Panc1 (cell line): ENCODE data around the gene SESN2. TPM values are rescaled to one million over a fixed set of nuclear protein-coding genes. Genes with fewer than 3 reads are reported as not detected.

Experiments used
- ATAC-seq: fragments of 200-7000 bp; cut with Tn5 transposase; 2 replicates; pipeline ENCODE4 v1.9.1; 2020; ENCODE audit warnings: mild to moderate bottlenecking, moderate library complexity
- BruUV-seq: library from RNA; stranded (reverse); fragments of 400-500 nt; replicated peaks from 2 replicates; lab custom pipeline; 2021; lab: Mats Ljungman, UMichigan
- CTCF ChIA-PET: fragments of 300-600 bp; sonication (Branson Sonifier 250); formaldehyde crosslinking; loops from one replicate; lab custom pipeline; 2022; ENCODE audit warnings: antibody characterized with exemption; lab: Charles Lee
- POLR2A ChIA-PET: fragments of 300-600 bp; sonication (Branson Sonifier 250); formaldehyde crosslinking; loops from one replicate; lab custom pipeline; 2022; ENCODE audit warnings: antibody characterized with exemption; lab: Charles Lee
- DNase-seq: peaks from one replicate; pipeline ENCODE4 v3.0.0-alpha.2; 2010; ENCODE audit warnings: low read depth, low spot score
- H3K27ac ChIP-seq: 2 replicates; pipeline ENCODE4 v1.5.1; 2011; ENCODE audit warnings: mild to moderate bottlenecking, low read length, inconsistent platforms
- H3K27me3 ChIP-seq: fragments of 200-500 bp; sonication (Bioruptor generic); 2 replicates; pipeline ENCODE4 v1.6.0; 2014; ENCODE audit warnings: low read length, inconsistent platforms; ENCODE audit not compliant: control insufficient read depth, insufficient read depth
- H3K36me3 ChIP-seq: fragments of 200-500 bp; sonication (Bioruptor generic); 2 replicates; pipeline ENCODE4 v1.5.1; 2014; ENCODE audit warnings: inconsistent platforms, mild to moderate bottlenecking, low read length, moderate library complexity; ENCODE audit not compliant: control insufficient read depth, insufficient read depth
- H3K4me1 ChIP-seq: 2 replicates; pipeline ENCODE4 v1.5.1; 2011; ENCODE audit warnings: inconsistent platforms, mild to moderate bottlenecking, low read length, moderate library complexity; ENCODE audit not compliant: control insufficient read depth, insufficient read depth
- H3K4me3 ChIP-seq, 2 experiments: 2 replicates each; pipeline ENCODE4 v1.5.1; 2011 to 2012; ENCODE audit warnings: low read depth in 2 of 2, low read length in 2 of 2, mild to moderate bottlenecking in 2 of 2, inconsistent platforms in 1 of 2, moderate library complexity in 1 of 2
- H3K9me3 ChIP-seq: fragments of 200-500 bp; sonication (Bioruptor generic); 2 replicates; pipeline ENCODE4 v1.5.1; 2014; ENCODE audit warnings: low read depth, mild to moderate bottlenecking, inconsistent platforms, low read length, moderate library complexity; ENCODE audit not compliant: control insufficient read depth, insufficient read depth
- POLR2AphosphoS5 ChIP-seq: IDR thresholded peaks from 2 replicates; pipeline ENCODE4 v1.6.1; 2012; ENCODE audit warnings: mild to moderate bottlenecking, low read depth, low read length, moderate library complexity
- REST ChIP-seq, 2 experiments: IDR thresholded peaks; 2 replicates each; pipeline ENCODE4 v1.6.1; 2011 to 2012; ENCODE audit warnings: low read depth in 2 of 2, control low read depth in 1 of 2, low read length in 1 of 2, mild to moderate bottlenecking in 1 of 2, moderate library complexity in 1 of 2; ENCODE audit not compliant: insufficient read depth in 1 of 2
- SIN3A ChIP-seq: IDR thresholded peaks from 2 replicates; pipeline ENCODE4 v1.6.1; 2012; ENCODE audit warnings: low read depth, mild to moderate bottlenecking, low read length, moderate library complexity, borderline replicate concordance; ENCODE audit not compliant: insufficient read depth
- TCF7L2 ChIP-seq: IDR thresholded peaks from 2 replicates; pipeline ENCODE4 v1.6.1; 2011; ENCODE audit warnings: mild to moderate bottlenecking, low read depth, low read length, inconsistent platforms
- in situ Hi-C: cut with HindIII; loops from 2 replicates; pipeline ENCODE4 v1.10.0; 2016; ENCODE audit warnings: low sequenced_read_pairs, low pct_unique_long_range_greater_than_20kb
- intact Hi-C: fragments of 100-400 bp; cut with micrococcal nuclease; formaldehyde crosslinking; loops from one replicate; pipeline ENCODE4 v1.10.0; 2022; ENCODE audit not compliant: unreplicated experiment
- total RNA-seq: library from RNA; stranded (reverse); gene quantifications from one replicate; pipeline ENCODE4 v1.2.1, GENCODE V29; 2021; ENCODE audit not compliant: unreplicated experiment
- TF ChIP-seq, protein P1 (sequence below): fragments of 450-650 bp; IDR thresholded peaks from 2 replicates; pipeline ENCODE4 v1.5.1; 2017; ENCODE audit warnings: mild to moderate bottlenecking

The SESN2 gene
- total RNA-seq, 1 experiment from 2014 or later: 19.7 TPM

- Histone ChIP-seq H3K27me3 (no peaks in the 10 kb centered on the region), H3K27ac (no peak overlapping the region), H3K4me1 (no peaks in the 10 kb centered on the region), H3K9me3 (no peaks in the 10 kb centered on the region), H3K4me3 (no peak overlapping the region), H3K36me3 (no peaks in the 10 kb centered on the region)
- no peak for ATAC-seq
- no peak for DNase-seq
- BruUV-seq: no TSS peak
- in situ Hi-C loops: no loop called here
- intact Hi-C loops: no loop called here
- ChIA-PET CTCF (interaction anchor here (0.6 kb wide), 1 partner anchor 43 kb away, joined by 6 read pairs; no protein-coding TSS in a partner anchor), POLR2A (no interaction called here)
- TF ChIP-seq POLR2AphosphoS5 (no peak), TCF7L2 (no peak), SIN3A (no peak), REST (IDR thresholded peaks at IDR 0.05; ENCODE audit: insufficient read depth in 1 of 2, low read depth in 2 of 2, low read length in 1 of 2) (no peak)
- TF ChIP-seq, protein P1, sequence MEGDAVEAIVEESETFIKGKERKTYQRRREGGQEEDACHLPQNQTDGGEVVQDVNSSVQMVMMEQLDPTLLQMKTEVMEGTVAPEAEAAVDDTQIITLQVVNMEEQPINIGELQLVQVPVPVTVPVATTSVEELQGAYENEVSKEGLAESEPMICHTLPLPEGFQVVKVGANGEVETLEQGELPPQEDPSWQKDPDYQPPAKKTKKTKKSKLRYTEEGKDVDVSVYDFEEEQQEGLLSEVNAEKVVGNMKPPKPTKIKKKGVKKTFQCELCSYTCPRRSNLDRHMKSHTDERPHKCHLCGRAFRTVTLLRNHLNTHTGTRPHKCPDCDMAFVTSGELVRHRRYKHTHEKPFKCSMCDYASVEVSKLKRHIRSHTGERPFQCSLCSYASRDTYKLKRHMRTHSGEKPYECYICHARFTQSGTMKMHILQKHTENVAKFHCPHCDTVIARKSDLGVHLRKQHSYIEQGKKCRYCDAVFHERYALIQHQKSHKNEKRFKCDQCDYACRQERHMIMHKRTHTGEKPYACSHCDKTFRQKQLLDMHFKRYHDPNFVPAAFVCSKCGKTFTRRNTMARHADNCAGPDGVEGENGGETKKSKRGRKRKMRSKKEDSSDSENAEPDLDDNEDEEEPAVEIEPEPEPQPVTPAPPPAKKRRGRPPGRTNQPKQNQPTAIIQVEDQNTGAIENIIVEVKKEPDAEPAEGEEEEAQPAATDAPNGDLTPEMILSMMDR: no peak
Observed at GRCh38 chr1:28297826-28298225, 38.5 kb downstream of the SESN2 start.

GRCh38 chr1:28298438-28298837 lies 39.1 kb downstream of the SESN2 start:
- no peak overlapping the region for H3K27ac ChIP-seq
- no peaks in the 10 kb centered on the region for H3K27me3 ChIP-seq
- no peak overlapping the region for H3K4me3 ChIP-seq
- ChIA-PET POLR2A (interaction anchor here (0.5 kb wide), 1 partner anchor 877 kb away, joined by 4 read pairs; no protein-coding TSS in a partner anchor), CTCF (no interaction called here)
- intact Hi-C loops: no loop called here
- no peak for ATAC-seq
- in situ Hi-C loops: no loop called here
- BruUV-seq: no TSS peak
- no peaks in the 10 kb centered on the region for H3K9me3 ChIP-seq
- no peak for DNase-seq
- TF ChIP-seq SIN3A (no peak), REST (IDR thresholded peaks at IDR 0.05; ENCODE audit: insufficient read depth in 1 of 2, low read depth in 2 of 2, low read length in 1 of 2) (no peak), TCF7L2 (no peak), POLR2AphosphoS5 (no peak)
- TF ChIP-seq, protein P1: no peak
- H3K36me3 ChIP-seq: no peaks in the 10 kb centered on the region
- H3K4me1 ChIP-seq: no peaks in the 10 kb centered on the region
